IMR-90 (cell line): ENCODE results near the gene PARD3.

Experiments used
- CEBPB ChIP-seq: IDR thresholded peaks from 2 replicates; pipeline ENCODE4 v1.6.1; 2012; ENCODE audit warnings: low read depth, low read length, improper control_type of control experiment
- MAZ ChIP-seq: IDR thresholded peaks from 2 replicates; pipeline ENCODE4 v1.6.1; 2012; ENCODE audit warnings: low read depth, mild to moderate bottlenecking, low read length, improper control_type of control experiment, moderate library complexity, borderline replicate concordance
- MXI1 ChIP-seq: IDR thresholded peaks from 2 replicates; pipeline ENCODE4 v1.6.1; 2012; ENCODE audit warnings: low read depth, mild to moderate bottlenecking, low read length, moderate library complexity, borderline replicate concordance
- POLR2A ChIP-seq: IDR thresholded peaks from 2 replicates; pipeline ENCODE4 v1.6.1; 2012; ENCODE audit warnings: mild to moderate bottlenecking, low read depth, low read length
- SMC3 ChIP-seq: fragments of 150-350 bp; IDR thresholded peaks from 2 replicates; pipeline ENCODE4 v1.6.1; 2016; ENCODE audit warnings: low read depth, mild to moderate bottlenecking, antibody characterized with exemption, low read length, moderate library complexity
- TF ChIP-seq, protein P1 (sequence below): conservative IDR thresholded peaks from 2 replicates; pipeline ENCODE4 v1.5.1; 2012; ENCODE audit warnings: mild to moderate bottlenecking, low read depth, low read length, improper control_type of control experiment
- TF ChIP-seq, protein P2 (sequence below): fragments of 150-350 bp; IDR thresholded peaks from 2 replicates; pipeline ENCODE4 v1.6.1; 2016; ENCODE audit warnings: low read depth, mild to moderate bottlenecking, low read length, moderate library complexity, borderline replicate concordance

DNA sequence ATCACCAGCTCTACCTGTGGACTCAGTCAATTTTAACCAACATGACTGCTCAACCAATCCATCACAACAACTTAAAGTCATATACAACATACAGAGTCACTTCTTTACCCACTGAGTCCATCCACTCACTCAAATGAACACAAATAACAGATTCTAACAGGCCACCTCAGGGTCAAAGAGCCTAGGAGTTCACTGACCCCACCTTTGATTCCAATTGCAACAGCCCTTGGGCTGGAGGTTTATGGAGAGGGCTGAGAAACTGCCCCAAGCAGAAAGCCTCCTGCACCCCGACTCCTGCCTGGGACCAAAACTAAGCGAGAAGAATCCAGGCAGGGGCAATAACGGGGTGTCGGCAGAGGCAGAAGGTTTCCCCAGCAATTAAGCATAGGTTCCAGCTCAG lies 263.8 kb downstream of the PARD3 start:
- TF ChIP-seq, protein P1, sequence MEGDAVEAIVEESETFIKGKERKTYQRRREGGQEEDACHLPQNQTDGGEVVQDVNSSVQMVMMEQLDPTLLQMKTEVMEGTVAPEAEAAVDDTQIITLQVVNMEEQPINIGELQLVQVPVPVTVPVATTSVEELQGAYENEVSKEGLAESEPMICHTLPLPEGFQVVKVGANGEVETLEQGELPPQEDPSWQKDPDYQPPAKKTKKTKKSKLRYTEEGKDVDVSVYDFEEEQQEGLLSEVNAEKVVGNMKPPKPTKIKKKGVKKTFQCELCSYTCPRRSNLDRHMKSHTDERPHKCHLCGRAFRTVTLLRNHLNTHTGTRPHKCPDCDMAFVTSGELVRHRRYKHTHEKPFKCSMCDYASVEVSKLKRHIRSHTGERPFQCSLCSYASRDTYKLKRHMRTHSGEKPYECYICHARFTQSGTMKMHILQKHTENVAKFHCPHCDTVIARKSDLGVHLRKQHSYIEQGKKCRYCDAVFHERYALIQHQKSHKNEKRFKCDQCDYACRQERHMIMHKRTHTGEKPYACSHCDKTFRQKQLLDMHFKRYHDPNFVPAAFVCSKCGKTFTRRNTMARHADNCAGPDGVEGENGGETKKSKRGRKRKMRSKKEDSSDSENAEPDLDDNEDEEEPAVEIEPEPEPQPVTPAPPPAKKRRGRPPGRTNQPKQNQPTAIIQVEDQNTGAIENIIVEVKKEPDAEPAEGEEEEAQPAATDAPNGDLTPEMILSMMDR = no peak
- TF ChIP-seq MAZ (no peak), CEBPB (no peak), SMC3 (no peak), POLR2A (no peak), MXI1 (no peak)
- TF ChIP-seq, protein P2, sequence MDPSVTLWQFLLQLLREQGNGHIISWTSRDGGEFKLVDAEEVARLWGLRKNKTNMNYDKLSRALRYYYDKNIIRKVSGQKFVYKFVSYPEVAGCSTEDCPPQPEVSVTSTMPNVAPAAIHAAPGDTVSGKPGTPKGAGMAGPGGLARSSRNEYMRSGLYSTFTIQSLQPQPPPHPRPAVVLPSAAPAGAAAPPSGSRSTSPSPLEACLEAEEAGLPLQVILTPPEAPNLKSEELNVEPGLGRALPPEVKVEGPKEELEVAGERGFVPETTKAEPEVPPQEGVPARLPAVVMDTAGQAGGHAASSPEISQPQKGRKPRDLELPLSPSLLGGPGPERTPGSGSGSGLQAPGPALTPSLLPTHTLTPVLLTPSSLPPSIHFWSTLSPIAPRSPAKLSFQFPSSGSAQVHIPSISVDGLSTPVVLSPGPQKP = no peak
